Left cardiac atrium (tissue), 4 donors: Measurements from ENCODE around the gene ATOSA. TPM values are rescaled to one million over a fixed set of nuclear protein-coding genes. Genes with fewer than 3 reads are reported as not detected.

Source experiments
- ATAC-seq, 2 donors: fragments of 200-7000 bp; cut with Tn5 transposase; one replicate each; pipeline ENCODE4 v1.9.1; 2020; ENCODE audit warnings: mild to moderate bottlenecking in 2 of 2, moderate library complexity in 2 of 2
- DNase-seq: peaks from one replicate; pipeline ENCODE4 v3.0.0-alpha.2; 2020
- intact Hi-C, 2 donors: fragments of 100-400 bp; cut with DNase I; formaldehyde crosslinking; loops; one replicate each; pipeline versions ENCODE4 v1.14.1 to v1.15.1; 2022 to 2023
- total RNA-seq, 2 donors: library from RNA; stranded (reverse); fragmentation: NEBNext Ultra II Directional; extraction: Animal tissue kit (Norgen Biotek cat#: 25700); gene quantifications; one replicate each; pipeline ENCODE4 v1.2.1, GENCODE V29; 2021
- donor health status: DM: no; HTN: yes; CAD: no.
- donor health status: DM: no; HTN: yes; CAD: no; lungs with severe emphysema.
- donor health status: DM: yes; HTN: yes; CAD: no.
- donor health status: Dilated cardiomyopathy.

ATOSA gene
- total RNA-seq, 2 donors from 2014 or later = 24.9 to 27.6 TPM

GRCh38 chr15:52697051-52697450 is 17.9 kb upstream of the ATOSA start:
- ATAC-seq (no peak), DNase-seq (no peak)
- intact Hi-C loops = no loop called here

- intact Hi-C loops = no loop called here
- ATAC-seq (no peak), DNase-seq (no peak)
Measured at GRCh38 chr15:52695154-52695553, 16.0 kb upstream of the ATOSA start.

GRCh38 chr15:52689562-52689961 is 10.4 kb upstream of the ATOSA start:
- intact Hi-C loops = no loop called here
- DNase-seq (no peak), ATAC-seq (no peak)

GRCh38 chr15:52683580-52683979 is 4.4 kb upstream of the ATOSA start:
- intact Hi-C loops = loop anchor here in 1 of 2 donors (5.0 kb wide), 1 partner anchor 49 kb away; no protein-coding TSS in a partner anchor
- DNase-seq (no peak), ATAC-seq (no peak)

GRCh38 chr15:52682781-52683180 is 3.6 kb upstream of the ATOSA start:
- intact Hi-C loops = loop anchor here in 1 of 2 donors (5.0 kb wide), 1 partner anchor 50 kb away; no protein-coding TSS in a partner anchor
- DNase-seq (no peak), ATAC-seq (no peak)

- intact Hi-C loops = loop anchor here in 1 of 2 donors (5.0 kb wide), 1 partner anchor 50 kb away; no protein-coding TSS in a partner anchor
- DNase-seq = no peak
Measured at GRCh38 chr15:52682200-52682599, 3.0 kb upstream of the ATOSA start.

GRCh38 chr15:52681441-52681840 is 2.3 kb upstream of the ATOSA start:
- DNase-seq (no peak), ATAC-seq (no peak)
- intact Hi-C loops = loop anchor here in 1 of 2 donors (5.0 kb wide), 1 partner anchor 51 kb away; no protein-coding TSS in a partner anchor

More at GRCh38 chr15:52682200-52682599, 3.0 kb upstream of the ATOSA start:
- ATAC-seq = no peak

GRCh38 chr15:52680761-52681160 is 1.6 kb upstream of the ATOSA start:
- intact Hi-C loops = loop anchor here in 1 of 2 donors (5.0 kb wide), 1 partner anchor 52 kb away; no protein-coding TSS in a partner anchor
- no peak for ATAC-seq
- DNase-seq = no peak

- DNase-seq (no peak), ATAC-seq (no peak)
- intact Hi-C loops = loop anchor here in 1 of 2 donors (5.0 kb wide), 1 partner anchor 52 kb away; no protein-coding TSS in a partner anchor
Measured at GRCh38 chr15:52680041-52680391, 828 bp upstream of the ATOSA start.

GRCh38 chr15:52678468-52679231 is 538 bp downstream of the ATOSA start:
- intact Hi-C loops = loop anchor here in 1 of 2 donors (5.0 kb wide), 1 partner anchor 36 kb away; no protein-coding TSS in a partner anchor
- peak; percentile 73 for DNase-seq
- ATAC-seq = peak; percentile 68 to 84

- ATAC-seq = peak; percentile 61 to 66
- DNase-seq = peak; percentile 62
- intact Hi-C loops = loop anchor here in 1 of 2 donors (5.0 kb wide), 1 partner anchor 36 kb away; no protein-coding TSS in a partner anchor
Measured at GRCh38 chr15:52677593-52678467, 1.4 kb downstream of the ATOSA start.

- DNase-seq (no peak), ATAC-seq (no peak)
- intact Hi-C loops = loop anchor here in 1 of 2 donors (5.0 kb wide), 1 partner anchor 33 kb away; no protein-coding TSS in a partner anchor
Measured at GRCh38 chr15:52674831-52675230, 4.4 kb downstream of the ATOSA start.

- DNase-seq (no peak), ATAC-seq (no peak)
- intact Hi-C loops = no loop called here
Measured at GRCh38 chr15:52673734-52674133, 5.5 kb downstream of the ATOSA start.

- intact Hi-C loops = no loop called here
- no peak for ATAC-seq
- no peak for DNase-seq
Measured at GRCh38 chr15:52673312-52673711, 5.9 kb downstream of the ATOSA start.

GRCh38 chr15:52672661-52673060 is 6.5 kb downstream of the ATOSA start:
- ATAC-seq (no peak), DNase-seq (no peak)
- intact Hi-C loops = no loop called here

GRCh38 chr15:52670087-52670486 is 9.1 kb downstream of the ATOSA start:
- no peak for DNase-seq
- ATAC-seq = no peak
- intact Hi-C loops = no loop called here

- intact Hi-C loops = no loop called here
- DNase-seq = no peak
- ATAC-seq = peak in 1 of 2 donors; percentile 53
Measured at GRCh38 chr15:52668133-52668532, 11.1 kb downstream of the ATOSA start.

GRCh38 chr15:52667597-52667996 is 11.6 kb downstream of the ATOSA start:
- ATAC-seq (no peak), DNase-seq (no peak)
- intact Hi-C loops = no loop called here

GRCh38 chr15:52663536-52664294 is 15.5 kb downstream of the ATOSA start:
- intact Hi-C loops = no loop called here
- no peak for ATAC-seq

More at GRCh38 chr15:52663536-52664294, 15.5 kb downstream of the ATOSA start:
- no peak for DNase-seq
